Inflammatory macrophage treated with lipopolysaccharide for 1 hour (primary cell): Measurements from ENCODE around the gene PUSL1.

Source experiments
- DNase-seq, 2 donors: peaks; one replicate each; pipeline ENCODE4 v3.0.0-alpha.2; 2020 to 2022

PUSL1 gene

DNA sequence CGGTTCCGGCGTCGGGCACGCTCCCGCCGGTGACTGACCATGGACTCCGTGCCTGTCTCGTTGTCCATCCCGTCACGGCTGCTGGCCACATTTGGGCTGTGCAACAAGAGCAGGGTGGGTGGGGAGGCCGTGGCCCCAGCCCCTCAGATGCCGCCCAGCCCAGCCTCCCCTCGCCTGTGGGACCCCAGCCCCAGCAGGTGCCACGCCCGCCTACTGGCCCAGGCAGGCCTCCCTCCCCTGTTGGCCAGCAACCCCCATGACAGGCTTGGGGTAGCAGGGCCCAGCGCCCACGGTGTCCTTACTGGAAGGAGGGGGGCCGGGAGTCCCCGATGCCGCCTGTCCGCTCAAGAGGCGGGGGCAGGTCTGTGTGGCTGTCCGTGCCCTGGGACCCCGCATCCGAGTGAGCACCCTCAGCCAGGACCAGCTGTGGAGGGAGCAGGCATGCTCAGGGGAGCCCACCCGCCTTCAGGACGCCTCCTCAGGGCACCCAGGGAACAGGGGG is 33.7 kb downstream of the PUSL1 start:
- DNase-seq: no peak

DNA sequence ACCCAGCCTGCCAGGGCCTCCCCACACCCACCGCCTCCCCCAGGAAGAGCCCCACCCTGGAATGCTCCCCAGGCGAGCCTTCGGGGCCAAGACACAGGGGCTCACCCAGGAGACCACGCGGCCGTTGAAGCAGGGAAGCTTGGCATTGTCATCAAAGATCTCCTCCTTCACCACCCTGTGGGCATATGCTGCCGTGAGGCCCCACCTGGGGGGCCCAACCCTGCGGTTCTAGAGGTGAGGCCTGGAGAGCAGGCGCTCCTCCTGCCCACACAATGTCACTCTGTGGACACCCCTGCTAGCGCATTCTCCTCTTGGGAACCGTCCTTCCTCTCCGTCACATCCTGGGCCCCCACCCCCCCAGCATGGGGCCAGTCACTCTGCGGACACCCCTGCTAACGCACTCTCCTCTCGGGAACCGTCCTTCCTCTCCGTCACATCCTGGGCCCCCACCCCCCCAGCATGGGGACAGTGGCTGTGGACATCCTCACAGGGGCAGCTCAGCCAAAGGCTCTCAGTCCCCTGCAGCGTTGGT is 34.3 kb downstream of the PUSL1 start:
- no peak for DNase-seq

DNA sequence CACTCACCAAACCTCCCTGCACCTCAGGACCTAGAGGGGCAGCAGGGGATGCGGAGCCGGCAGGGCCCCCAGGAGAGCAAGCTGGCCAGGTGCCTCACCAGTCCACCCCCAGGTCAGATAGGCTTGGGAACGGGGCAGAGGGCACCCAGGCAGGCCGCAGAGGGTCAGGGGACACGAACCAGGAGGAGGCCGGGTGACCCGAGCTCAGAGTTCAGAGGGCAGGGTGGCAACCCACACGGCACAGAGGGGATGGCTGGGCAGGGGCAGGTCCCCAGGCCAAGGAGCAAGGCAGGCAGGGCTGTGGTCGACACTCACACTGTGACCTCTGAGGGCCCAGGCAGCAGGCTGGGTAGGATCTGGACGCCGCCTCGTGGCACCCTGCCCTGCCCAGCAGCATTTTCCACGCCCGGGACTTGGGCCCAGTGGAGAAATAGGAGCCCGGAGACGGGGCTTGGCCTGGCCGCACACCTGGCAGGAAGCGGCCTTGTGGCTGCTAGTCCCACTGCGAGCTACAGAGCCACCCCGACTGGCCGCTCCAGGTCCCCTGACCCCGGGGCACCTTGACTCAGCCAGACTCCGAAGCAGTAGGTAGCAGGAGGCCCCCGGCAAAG is 35.5 kb downstream of the PUSL1 start:
- no peak for DNase-seq

DNA sequence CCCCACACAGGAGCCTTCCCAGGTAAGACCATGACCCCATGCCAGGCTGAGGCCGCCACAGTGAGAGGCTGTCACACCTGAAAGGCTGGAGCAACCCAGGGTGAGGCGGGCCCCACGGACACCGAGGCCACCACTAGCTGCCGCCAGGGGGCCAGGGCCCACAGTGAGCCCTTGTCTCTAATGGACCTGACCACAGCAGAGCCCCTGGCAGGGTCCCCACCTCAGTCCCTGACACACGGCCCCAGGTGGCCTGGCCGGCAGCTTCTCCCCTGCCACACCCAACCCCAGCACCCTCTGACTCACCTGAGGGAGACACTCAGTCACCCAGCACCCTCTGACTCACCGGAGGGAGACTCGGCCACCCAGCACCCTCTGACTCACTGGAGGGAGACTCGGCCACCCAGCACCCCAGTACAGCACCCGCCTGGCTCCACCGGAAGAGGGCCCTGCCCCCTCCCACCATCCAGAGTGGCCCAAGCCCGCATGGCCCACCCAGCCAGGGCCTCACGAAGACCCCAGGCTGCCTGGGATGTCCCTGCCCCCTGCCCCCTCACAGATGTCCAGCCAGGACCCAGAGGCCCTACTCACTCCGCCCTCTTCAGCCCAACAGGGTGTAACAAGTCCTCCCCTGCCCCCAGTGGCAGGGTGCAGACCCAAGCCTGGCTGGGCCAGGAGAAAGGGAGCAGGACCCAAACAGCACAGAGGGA is 36.4 kb downstream of the PUSL1 start:
- peak in 1 of 2 donors; percentile 25 for DNase-seq

DNA sequence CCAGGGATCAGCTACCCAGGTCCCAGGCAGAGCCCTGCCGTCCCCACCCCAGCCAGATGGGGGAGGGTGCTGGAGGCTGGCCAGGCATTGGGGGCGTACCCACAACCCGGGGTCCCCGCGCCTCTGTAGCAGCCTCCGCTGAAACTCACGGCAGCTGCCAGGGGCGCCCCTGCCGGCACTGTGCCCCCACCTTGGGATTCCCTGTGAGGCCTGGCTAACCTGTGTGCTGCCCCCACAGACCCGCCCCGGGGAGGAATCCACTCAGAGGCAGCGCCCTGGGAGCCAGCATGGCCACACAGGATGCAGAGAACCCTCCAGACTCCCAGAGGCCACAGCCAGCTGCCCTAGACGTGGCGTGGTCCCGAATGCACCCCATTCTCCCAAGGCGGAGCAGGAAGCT is 37.0 kb downstream of the PUSL1 start:
- no peak for DNase-seq

DNA sequence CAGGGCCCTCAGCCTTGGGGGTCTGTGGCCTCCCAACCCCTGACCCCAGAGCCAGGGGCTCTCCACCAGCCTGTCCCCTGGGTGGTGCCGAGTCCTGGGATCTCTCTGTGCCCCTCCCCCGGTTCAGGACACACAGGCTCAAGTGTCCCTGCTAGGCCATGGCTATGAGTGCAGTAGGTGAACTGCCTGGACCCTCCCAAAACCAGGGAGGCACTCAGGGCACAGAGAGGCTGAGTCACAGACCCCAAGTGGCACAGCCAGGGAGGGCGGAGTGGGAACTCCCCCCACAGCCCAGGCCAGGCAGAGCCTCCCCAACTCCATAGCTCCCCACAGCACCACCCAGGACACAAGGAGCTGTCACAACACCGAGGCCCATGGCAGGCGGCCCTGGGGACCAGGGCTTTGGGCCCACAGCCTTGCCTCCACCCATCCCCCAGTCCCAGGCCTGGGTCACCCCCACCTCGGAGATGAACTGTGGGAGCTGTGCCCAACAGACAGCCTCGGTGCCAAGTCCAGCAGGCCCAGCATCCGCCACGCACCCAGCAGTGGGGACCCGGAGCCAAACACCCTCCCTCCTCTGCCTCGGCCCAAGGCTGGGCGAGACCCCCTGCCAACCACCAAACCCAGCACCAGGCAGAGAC is 37.6 kb downstream of the PUSL1 start:
- no peak for DNase-seq

DNA sequence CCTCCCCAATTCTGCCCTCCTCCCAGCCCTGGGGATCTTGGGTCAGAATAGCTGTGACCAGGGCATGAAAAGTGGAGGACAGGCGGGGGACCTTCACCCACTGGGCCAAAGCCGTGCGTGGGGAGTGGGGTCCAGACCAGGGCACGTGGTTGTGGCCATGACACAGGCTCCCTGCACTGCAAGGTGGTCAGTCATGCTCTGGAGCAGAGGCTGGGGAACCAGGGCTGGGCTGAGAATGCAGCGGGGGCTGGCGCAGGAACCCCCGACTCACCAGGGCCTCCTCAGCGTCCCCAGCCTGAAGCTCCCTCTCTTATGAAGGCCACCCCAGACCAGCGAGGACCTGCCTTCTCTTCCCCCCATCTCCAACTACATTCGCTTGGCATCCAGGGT is 38.1 kb downstream of the PUSL1 start:
- no peak for DNase-seq

DNA sequence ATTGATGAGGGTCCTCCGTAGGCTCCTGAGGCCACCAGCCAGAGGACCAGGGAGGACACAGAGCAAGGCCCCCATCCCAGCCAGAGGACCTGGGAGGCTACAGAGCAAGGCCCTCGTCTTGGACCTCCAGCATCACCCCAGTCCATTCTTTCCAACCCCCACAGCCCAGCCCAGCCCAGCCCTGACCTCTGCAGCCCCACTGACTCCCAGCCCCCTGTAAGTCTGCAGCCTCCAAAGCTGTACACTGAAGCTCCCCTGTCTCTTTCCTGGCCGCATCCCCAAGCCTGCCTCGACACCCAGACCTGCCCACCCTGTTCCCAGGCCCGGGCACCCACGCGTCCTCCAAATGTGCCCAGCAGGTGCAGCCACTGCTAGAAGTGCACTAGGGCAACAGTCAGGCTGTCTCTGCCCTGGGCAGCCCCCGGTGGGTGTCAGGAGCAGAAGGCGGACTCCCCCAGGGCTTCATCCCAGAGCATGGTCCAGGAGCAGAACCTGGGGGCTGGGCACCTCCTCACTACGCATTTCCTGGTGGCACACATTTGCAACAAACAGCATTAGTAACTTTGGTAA is 38.7 kb downstream of the PUSL1 start:
- no peak for DNase-seq

DNA sequence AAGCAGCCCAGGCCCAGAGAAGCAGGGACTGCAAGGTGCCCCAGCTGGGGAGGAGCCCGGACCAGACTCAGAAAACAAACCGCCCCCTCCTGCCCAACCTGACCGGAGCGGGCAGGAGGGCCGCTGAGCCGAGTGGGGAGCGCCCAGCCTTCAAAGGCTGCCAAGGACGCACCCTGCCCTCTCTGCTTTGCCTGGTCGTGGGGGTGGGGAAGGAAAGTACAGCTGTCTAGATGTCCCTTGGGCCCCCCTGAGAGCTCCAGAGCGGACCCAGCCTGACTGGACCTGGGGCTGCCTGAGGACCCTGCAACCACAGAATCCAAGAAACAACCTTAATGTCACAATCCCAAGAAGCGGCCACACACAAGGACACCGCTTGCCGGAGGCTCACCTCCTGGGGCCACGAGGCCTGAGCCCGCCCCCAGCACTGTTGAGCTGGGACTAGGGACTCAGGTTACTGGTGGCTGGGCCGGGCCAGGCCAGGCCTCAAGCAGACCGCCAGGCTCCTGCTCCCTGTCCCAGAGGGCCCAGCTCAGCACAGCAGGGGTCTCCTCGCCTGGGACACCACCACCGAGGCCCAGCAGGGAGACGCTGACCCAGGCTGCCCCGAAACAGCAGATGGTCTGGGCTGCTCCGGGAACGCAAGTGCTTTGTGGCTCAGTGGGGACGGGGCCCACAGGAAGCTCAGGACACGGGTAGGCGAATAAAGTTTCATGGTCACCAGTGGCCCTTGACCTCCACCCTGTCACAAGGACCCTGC is 39.4 kb downstream of the PUSL1 start:
- no peak for DNase-seq

DNA sequence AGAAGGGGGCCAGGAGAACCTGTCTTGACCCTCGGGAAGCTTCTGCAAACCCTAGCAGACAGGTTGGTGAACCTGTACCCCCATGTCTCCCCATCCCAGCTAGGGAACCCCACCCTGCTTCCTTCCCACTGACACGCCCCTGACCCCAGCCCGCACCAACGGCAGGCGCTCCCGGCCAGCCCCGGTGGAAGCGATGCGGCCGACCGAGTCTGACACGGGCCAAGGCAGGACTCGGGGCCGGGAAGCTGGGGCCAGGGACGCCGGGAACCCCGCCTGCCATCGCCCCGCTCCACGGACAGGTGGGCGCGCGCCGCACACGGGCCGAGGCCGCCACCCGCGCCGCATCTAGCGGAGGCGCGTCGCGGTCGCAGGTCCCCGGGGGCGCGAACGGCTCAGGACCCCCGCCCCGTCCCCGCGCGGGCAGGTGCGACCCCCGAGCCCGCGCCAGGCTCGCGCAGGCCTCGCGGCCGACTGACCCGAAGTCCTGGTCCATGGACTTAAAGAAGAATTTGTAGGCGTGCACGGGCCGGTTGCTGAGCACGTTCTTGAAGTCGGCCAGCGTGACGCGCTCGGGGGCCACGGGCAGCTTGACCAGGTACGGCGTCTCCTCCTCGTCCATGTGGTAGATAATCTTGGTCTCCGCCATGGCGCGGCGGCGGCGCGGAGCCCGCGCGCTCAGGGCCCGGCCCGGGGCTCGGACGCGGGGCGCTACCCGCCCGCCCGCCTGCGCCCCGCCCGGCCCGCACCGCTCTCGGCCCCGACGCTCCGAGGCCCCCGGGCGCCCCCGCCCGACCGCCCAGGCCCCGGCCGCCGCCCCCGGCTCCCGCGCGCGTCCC is 40.2 kb downstream of the PUSL1 start:
- peak in 1 of 2 donors; percentile 4 for DNase-seq

DNA sequence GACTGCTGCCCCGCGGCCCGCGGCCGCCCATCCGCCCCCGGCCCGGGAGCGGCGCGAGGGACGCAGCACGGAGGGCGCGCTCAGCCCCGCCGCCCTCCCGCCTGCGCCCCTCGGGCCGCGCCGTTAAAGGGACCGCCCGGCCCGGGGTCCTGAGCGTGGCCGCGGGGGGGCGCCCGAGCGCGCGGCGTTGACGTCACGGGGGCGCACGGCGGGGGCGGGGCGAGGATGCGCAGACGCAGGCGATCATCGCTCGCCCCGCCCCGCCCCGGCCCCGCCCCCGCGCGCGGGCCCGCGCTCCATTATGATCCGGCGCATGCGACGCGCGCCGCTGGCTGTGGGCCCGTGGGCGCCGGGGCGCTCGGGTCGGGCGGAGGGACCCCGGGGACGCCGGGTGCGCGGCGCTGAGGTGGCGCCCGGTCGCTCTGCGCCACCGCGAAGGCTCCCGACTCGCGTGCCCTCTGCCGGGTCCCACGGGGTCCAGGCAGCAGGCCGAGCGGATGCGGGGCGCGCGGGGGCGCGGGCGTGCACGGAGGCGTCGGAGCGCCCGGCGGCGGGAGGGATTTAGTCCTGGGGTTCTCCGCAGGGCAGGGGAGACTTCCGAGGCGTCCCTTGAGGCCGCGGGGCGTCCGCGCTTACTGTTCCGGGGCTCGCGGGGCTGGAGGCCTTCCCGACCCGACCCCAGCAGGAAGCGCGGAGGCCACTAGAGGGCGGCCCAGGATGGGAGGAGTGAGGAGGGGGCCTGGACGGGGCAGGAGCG is 41.0 kb downstream of the PUSL1 start, which contains the start of gene DVL1:
DVL1 (minus strand) TSS at position 163 of the 757 bp plus-strand sequence. CDS start 353 bp downstream, outside the sequence.
- peak; percentile 37 to 67 for DNase-seq

DNA sequence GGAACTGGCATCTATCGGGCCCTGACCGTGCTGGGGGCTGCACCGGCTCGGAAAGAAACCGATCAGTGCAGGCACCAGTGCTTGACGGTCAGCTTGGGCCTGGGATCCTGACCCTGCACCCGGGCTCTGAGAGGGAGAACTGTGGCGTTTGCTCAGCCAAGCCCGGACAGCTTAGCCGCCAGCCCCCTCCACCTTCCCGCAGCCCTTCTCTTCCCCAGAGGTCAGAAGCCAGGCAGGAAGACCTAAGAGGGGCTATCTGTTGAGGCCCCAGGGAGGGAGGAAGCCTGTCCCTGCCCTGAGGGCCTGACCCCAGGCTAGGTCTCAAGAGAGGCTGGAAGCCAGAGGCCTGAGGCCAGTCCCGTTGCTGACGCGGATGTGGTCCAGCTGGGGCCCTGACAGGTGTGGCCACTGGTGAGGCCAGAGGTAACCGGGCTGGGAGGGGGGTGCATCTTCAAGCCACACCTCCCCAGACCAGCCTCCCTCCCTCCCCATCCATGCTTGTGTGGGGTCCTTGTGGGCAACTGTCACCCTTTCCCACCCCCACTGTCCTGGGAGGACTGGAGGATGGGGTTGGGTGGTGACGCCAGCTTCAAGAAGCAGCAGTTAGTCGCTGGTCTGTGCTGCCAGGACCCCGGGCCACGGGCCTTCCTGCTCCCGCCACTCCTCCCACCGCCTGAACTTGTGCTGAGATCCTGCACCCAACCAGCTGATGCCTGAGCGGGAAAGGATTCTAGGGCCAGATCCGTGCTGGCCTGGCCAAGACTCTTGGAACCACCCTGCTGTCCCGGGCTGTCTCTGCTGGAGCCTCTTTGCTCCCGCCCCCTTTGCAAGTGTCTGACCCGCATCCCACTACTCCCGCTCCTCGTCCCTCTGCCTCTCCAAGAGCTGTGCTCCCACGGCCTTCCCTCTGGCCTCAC is 43.4 kb downstream of the PUSL1 start:
- DNase-seq: no peak

DNA sequence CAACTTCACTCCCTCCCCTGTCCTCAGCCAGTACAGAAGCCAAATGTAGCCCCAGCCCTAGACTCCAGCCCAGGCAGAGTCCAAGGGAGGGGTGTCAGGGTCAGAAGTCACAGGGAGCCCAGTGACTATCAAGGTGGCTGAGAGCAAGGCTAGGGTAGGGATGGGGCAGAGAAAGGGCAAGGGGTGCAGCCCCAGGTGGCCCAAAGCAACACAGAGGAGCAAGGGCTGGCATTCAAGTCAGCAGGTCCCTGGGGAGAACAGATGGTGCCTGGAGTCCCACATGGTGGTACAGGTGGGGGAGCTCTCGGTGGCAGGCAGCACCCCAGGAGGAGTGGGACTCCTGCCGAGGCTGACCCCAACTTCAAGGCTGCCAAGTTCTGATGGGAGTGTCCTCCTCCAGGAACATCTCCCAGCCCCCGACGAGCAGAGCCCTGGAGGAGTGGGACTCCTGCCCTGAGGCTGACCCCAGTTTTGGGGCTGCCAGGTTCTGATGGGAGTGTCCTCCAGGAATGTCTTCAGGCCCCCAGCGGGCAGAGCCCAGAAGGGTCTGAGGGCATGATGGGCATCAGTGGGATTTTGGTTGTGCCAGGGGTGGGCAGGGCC is 44.5 kb downstream of the PUSL1 start:
- DNase-seq: no peak

DNA sequence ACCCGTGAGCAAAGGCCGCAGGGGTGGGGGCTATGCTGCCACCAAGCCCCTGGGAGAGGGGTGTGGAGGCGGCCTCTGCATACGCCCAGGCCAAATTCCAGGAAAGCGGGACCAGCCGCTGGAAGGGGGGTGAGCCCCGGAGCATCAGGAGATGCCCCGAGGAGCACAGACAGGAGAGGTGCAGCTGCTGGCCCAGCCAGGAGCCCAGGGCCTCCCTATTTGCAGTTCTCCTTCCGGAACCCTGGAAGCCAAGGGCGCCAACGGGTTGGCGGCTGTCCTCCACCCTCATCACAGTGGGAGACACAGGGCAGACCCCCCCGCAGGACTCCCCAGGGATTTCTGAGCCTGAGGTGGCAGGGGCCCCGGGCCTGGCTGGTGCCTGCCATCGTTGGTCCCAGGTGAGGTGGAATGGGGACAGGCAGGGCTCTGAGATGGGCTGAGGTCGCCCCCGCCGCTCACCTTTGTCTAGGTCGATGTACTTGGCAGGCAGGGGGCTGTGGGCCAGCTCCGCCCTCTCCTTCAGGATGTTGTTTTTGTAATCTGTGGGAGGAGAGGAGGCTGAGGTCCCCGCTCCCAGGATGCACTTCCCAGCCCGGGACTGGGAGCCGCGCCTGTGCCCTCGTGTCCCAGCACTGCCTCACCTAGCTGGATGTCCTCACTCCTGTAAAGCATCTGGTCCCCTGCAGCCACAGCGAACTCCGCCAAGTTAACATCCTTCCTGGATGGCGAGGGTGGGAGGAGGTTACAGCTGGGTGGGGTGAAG is 45.2 kb downstream of the PUSL1 start:
- DNase-seq: no peak

DNA sequence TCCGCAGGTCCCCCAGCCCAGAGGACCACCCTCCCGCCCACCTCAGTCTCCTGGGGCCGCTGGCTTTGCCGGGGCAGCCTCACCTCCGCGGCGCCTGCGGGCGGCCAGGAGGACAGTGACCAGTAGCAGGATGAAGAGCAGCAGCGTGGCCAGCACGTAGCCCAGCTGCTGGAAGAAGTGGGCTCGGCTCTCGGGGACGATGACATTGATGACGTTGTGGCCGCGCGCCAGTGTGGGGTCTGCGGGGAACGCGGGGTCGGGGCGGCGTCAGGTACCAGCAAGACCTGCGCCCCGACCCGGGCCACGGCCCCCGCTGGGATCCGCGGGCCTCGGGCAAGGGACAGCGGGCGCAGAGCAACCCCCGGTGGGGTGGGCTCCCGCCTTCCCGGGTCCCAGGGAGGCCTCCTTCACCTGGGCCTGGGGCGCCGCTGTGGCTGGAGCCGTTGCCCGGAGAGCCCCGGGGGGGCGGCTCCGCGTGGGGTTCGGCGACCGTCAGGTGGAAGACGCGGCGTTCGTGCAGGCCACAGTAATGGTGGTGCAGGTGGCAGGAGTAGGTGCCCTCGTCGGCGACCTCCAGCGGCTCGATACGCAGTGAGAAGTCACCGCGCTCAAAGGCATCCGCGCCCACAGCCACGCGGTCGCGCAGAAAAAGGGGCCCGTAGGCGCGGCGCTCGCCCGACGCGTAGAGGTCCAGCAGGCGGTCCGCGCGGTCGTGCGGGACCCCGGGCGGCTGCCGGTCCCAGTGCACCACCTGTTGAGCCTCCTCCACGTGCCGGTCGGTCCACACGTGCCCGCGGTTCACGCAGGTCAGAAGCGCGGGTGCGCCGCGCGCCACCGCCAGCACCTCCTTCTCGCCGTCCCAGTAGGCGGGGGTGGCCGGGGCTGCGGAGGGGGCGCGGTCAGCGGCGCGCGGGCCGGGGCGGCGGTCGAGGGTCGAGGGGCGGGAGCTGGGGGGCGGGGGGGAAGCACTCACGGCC is 46.2 kb downstream of the PUSL1 start:
- DNase-seq: no peak

DNA sequence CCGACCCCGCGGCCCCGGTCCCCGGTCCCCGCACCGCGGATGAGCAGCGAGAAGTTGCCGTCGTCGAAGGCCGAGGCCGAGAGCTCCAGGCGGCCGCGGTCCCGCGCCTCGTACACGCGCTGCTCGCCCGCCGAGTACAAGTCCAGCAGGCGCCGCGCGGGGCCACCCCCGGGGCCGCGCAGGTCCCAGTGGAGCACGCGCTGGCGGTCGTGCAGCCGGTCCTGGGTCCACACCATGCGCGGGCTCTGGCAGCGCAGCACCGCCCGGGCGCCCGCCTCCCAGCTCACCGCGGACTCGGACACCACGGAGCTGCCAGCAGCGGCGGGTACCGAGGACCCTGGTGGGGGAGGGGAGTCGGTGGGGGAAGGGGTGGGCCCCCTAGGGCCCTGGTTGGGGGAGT is 47.0 kb downstream of the PUSL1 start:
- peak; percentile 10 to 23 for DNase-seq

DNA sequence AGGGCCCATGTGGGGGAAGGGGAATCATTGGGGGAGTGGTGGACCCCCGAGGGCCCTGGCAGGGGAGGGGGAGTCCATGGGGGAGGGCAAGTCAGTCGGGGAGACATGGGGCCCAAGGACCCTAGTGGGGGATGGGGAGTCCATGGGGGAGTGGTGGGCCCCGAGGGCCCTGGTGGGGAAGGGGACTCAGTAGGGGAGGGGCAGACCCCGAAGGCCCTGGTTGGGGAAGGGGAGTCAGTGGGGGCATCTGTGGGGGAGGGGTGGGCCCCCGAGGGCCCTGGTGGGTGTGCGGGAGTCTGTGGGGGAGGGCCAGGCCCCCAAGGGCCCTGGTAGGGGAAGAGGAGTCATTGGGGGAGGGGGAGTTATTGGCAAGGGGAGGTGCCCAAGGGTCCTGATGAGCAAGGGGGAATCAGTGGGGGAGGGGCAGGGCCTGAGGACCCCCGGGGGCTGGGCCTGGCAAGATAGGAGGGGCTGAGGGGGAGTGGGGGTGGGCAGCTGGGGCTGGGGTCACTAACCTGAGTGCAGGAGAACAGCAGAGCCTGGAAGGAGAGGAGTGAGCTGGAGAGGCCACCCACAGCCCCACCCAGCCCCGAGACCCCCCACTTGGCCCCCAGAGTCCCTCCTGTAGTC is 47.9 kb downstream of the PUSL1 start:
- no peak for DNase-seq
